ENCODE data around the gene ACSF3.

GRCh38 chr16:89107203-89107582 lies 13.5 kb downstream of the ACSF3 start:
- TF ChIP-seq POLR2AphosphoS5 (IDR thresholded peaks at IDR 0.05; ENCODE audit: low read depth, low read length) (no peak), CTCF (IDR thresholded peaks at IDR 0.05 in 2 of 3, conservative IDR thresholded peaks at IDR 0.05 in 1 of 3; ENCODE audit: borderline replicate concordance in 1 of 3, insufficient read depth in 1 of 3, low read depth in 2 of 3, low read length in 2 of 3) (no peak), EZH2phosphoT487 (IDR thresholded peaks at IDR 0.05; ENCODE audit: borderline replicate concordance) (no peak), MAX (IDR thresholded peaks at IDR 0.05) (no peak), FOSL1 (IDR thresholded peaks at IDR 0.05; ENCODE audit: low read depth) (no peak), POLR2A (IDR thresholded peaks at IDR 0.05; ENCODE audit: borderline replicate concordance, extremely low read depth, insufficient read depth, insufficient read length) (no peak), SIN3A (IDR thresholded peaks at IDR 0.05; ENCODE audit: low read depth) (no peak), ZNF274 (IDR thresholded peaks at IDR 0.05; ENCODE audit: low read depth, low read length) (no peak), ELF1 (IDR thresholded peaks at IDR 0.05; ENCODE audit: borderline replicate concordance, low read depth) (no peak)
